GM18868 (cell line): ENCODE results near the gene GFRA4.

Source experiments
- ATAC-seq: cut with Tn5 transposase; IDR thresholded peaks from one replicate; pipeline ENCODE4 v1.9.1; 2021; ENCODE audit warnings: mild to moderate bottlenecking, moderate library complexity; ENCODE audit not compliant: unreplicated experiment

GFRA4 gene, protein sequence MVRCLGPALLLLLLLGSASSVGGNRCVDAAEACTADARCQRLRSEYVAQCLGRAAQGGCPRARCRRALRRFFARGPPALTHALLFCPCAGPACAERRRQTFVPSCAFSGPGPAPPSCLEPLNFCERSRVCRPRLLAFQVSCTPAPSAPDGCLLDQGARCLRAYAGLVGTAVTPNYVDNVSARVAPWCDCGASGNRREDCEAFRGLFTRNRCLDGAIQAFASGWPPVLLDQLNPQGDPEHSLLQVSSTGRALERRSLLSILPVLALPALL

DNA sequence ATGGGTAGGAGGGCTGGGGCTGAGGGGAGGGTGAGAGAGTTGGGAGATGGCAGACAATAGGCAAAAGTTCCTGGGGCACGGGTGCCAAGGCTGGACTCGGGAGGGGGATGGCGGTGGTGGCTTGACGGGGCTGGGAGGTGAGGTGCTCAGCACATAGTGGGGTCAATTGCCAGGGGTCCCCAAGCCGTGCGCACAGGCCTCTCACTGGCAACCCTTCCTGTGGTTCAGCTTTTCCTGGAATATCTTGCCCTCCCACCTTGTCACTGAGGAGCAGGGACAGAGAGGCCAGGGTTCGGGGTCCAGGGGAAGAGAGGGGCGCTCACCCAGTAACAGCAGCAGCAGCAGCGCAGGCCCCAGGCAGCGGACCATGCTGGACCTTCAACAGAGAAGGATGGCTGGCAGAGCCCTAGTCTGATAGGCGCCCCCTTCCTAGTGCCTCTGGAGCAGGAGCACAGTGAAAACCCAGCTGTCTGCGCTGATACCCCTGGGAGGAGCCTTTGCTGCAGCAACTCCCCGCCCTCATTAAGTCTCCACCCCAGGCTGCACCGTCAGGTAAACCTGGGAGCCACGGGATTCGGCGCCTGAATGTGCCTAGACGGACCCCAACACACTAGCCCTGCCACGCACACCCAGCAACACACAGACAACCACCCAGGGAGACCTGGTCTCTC is at the start of gene GFRA4:
TSS of gene GFRA4 (minus strand) at position 369 of the 671 bp plus-strand sequence. CDS start at position 369, 0 bp downstream.
- no peak for ATAC-seq

DNA sequence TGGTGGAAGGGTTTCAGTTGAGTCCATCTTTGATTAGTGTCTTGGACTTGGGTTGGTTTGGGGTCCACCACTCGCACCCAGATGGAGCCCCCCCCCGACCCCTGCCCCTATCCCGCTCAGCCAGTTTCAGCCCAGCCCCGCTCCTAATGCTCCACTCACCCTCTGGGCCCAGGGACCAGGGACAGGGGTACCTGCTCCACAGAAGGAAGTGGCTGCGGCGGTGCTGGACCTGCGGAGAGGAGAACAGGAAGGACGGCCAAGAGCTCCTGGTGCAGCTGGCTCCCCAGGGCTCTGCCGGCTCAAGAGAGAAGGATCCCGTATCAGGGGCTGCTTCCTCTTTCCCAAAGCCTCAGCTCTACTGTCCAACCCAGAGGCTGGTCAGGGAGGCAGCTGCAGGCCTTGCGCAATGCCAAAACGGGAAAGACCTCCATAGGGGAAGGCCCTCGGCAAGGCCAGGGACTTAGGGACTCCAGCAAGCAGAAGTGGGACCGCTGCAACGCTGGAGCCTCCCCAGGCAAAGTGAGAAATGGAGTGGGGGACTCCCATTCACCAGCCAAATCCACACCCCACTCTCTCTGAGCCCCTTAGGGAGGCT is 49.2 kb upstream of the GFRA4 start, which contains the start of gene SIGLEC1:
TSS of gene SIGLEC1 (minus strand) at position 322 of the 595 bp plus-strand sequence. CDS start 5,472 bp downstream, outside the sequence.
- ATAC-seq: no peak

DNA sequence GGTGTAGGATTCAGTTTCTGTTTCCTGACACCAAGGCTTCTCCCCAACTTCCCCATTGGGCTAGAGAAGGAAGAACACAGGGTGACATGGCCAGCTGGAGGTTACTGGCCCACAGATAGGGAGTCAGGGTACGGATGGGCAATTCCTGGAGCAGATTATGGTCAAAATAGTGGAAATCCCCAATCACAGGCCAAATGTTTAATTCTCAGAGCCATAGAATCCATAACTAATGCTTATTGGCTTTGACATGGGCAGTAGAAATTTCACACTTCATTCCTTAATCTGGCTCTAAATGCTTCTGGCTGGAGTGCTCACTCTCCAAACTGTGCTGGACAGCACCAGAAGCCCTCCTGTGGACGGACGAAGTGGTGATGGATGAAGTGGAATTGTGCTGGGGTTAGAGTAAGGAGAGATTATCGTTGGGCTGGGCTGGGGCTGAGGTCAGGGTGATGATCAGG is 48.3 kb upstream of the GFRA4 start:
- no peak for ATAC-seq

DNA sequence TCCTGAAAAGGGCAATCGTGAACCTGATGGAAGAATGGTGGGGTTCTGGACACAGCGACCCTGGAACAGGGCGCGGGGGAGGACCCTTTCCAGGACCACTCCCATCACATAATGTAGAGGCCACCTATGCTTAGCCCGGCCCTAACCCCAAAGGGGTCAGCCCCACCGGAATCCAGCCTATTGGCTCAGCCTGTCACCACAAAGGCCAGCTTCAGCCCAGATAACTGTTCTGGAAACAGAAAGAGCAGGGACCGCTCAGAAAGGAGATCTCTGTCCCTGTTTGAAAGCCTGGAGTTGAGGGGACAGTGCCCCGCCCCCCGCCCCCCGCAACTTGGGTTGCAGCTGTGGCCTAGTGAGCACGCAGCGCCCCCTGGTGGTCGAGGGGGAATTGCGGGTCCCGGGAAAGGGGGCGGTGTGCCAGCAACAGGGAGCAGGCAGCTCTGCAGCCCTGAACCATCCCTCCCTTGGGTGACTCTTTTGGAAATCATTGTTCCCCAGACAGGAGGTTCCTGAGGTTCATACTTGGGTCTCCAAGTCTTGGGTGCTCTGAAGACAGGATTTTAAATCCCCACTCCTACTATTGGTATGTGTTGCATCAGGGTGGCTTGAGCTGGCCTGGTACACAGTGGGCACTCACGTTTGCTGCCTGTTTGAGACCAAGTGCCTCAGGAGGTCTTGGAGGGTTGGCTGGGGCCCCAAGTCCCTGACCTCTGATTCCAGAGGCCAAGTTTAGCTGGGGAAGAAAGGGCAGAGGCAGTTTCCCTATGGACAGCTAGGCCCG is 47.7 kb upstream of the GFRA4 start:
- no peak for ATAC-seq

DNA sequence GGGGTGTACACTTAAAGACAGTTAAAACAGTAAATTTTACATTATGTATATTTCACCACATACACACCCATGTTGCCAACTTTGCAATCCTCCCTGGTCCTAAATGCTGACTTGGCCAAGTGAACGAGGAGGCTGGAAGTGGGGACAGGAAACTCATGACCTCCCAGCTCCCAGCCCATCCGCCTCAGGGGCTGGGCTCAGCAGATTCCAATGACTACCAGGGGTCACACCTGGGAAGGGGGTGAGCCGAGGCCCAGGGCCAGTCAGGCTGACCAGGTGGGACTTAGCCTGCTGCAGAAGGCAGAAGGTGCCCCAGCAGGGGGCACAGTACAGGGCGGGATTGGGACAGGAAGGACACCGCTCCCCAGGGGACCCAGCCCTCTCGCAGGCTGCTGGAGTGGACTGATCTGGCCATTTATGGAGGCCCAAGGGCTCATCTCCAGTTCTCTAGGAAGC is 46.8 kb upstream of the GFRA4 start:
- no peak for ATAC-seq

DNA sequence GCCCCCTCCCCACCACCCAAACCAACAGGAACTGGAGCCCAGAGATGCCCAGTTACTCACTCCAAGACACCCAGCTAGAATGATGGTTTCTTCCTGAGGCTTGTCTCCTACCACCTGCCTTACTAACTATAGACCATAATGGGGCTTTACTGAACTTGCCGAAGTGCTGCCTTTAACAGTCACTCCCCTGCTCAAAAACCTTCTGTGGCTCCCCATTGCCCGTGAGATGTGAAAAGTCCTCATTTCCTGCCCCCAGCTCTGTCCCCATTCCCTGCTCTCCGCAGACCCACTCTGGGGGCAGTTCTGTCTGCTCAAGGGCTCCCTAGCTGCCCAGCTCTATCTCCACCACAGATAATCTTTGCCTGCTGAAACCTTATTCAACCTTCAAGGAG is 44.3 kb upstream of the GFRA4 start:
- no peak for ATAC-seq

DNA sequence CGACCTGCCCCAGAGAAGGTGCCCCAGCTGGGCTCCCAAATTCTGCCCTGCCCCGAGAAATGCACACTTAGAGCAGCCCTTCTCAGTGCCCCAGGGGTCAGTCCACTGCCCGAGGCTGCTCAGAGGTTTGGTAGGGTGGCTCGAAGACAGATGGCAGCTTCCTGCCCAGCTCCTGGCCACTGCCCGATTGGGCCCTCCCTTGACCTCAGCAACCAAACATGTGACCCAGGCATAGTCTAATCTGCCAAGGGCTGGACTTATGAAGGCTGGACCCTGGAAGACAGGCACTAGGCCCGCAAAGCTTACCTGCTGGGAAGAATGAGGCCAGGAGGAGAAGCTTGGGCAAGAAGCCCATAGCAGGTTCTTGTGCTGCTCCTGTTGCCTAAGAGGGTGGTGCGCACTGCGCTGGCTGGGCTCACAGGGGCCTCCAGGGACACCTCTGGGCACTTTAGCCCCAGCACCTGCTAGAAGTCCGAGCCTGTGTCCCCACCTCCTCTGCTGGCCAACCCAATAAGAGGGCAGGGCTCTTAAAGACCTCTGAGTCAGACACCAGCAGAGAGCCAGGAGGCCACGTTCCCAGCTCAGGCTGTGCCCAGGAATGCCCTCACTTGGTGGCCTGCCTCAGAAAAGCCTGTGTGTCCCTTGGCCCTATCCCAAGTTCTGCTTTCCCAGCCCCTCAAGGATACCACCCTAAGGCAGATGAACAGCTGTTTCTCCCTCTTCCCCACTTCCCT is 43.7 kb upstream of the GFRA4 start:
- no peak for ATAC-seq

DNA sequence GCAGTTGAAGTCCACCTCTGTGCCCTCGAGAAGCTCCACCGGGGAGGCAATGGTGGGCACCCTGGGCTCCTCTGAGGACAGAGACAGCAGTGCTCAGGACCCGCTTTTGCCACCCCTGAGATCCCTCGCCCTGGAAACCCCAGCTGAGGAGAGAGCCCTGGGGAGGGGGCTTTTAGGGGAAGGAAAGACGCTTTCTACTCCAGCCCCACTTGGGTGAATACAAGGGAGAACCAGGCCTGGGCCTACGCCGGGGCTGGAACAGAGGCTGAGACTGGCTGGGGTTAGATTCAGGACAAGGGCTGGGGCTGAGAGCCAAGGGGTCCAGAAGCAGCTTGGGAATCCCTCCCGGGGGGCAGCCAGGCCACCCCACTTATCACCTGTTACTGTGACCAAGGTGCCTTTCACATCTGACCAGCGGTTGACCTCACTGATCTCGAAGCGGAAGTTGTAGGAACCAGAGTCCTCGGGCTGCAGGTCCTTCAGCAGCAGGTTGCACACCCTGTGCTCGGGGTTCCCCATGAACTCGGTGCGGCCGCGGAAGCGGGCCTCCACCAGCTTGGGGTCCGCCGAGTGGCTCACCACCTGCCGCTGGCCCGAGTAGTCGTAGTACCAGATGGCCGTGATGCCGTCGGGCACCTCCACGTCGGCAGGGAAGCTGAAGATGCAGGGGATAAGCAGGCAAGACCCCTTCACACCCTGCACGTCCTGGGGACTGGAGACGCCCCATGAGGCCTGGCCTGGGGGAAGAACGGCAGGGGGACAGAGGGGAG is 43.0 kb upstream of the GFRA4 start:
- ATAC-seq: no peak

DNA sequence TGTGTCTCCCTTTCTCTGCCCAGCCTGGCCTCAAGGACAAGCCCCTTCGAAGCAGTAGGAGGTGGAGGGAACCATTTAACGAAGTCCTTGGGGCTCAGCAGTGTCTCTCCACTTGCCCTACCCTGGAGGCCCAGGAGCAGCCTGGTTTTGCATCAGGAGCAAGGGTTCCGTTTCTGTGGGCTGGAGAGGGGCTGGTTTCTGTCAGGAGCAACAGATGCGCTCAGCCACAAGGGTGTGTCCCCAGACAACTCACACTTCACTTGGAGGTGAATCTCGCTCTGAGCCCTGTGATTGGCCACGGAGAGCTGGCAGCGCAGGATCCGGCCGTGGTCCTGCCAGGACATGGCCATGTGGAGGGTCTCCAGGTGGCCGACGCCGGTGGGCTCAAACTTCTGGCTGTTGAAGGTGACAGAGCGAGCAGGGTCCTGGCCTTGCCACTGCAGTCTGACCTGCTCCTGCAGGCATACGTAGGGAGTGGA is 42.3 kb upstream of the GFRA4 start:
- no peak for ATAC-seq

DNA sequence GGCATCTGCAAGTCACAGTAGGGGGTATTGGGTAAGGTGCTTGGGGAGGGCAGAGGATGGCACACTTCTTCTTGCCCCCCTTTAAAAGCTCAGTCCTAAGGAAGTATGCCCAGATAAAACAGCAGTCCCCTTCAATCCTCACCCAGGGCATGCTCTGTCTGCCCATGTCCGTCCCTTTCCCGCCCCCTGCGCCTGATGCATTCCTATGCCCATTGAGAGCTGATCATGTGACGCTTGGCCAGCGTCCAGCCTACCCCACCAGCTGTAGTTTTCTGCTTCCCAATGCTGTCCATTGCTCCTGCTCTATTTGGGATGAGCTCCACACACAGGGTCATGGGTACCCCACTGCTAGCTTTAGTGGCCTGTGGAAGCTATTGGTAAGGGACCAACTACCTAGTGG is 40.9 kb upstream of the GFRA4 start:
- ATAC-seq: no peak

DNA sequence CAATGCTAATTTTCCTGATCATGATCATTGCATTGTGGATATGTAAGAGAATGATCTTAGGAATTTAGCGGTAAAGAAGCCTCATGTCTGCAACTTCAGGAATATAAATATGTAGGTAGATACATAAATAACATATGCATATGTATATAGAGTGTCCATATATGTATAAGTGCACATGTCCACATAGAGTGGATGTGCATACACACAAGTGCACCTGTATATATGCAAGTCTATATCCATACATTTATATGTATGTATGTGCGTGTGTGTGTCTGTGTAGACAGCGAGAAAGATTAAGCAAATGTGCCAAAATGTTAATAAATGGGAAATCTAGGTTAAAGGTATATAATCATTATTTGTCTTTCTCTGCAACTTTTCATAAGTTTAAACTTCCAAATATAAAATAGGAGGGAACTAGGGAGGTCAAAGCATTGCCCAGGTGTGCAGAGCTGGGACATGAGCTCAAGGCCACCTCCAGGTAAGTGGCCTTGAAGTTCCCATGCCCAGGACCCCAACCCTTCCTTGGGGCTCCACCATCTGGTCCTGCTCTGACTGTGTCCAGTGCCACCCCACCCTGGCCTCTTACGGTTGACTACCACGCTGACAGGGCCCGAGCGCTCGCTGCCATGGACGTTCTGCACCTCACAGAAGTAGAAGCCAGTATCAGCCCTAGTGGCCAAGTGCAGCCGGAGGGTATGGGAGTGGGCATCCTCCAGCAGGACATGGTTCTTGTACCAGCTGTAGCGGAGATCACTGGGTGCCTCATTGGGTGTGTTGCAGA is 39.6 kb upstream of the GFRA4 start:
- no peak for ATAC-seq

DNA sequence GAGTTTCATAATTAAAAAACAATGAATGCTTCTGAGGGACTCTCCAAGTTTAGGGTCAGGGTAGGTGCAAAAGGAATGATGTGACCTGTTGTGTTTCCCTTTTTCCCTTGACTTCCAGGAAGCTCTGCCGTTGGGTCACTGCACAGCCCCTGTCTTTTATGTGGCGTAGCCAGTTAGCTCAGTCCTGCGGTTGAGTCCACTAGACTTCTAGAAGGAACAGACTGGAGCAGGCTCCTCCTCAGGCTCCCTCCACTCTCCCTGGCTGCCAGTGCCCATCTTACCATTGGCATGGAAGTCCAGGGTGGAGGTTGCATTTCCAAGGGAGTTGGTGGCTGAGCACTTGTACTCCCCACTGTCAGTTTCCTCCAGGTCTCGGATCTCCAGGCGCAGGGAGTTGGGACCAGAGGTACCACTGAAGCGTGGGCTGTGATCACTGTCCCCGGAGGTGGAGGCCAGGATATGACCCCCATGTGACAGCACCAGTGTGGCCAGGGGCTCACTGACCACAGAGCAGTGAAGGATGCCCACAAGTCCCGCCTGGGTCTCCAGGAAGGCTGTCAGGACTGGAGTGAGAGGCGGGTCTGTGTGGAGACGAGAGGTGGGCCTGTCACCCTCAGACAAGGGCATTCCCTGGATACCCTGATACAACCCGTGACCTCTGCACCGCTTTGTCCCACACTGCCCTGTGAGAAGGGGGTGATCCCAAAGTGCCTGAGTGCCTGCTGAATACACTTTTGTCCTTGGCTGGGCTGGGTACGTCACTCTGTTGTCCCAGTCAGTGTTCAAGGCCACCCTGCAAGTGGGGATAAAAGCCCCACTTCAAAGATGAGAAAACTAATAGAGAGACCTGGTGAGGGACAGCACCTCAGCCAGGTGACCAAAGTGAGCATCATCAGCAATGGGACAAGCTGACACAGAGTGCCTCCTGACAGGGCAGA is 38.1 kb upstream of the GFRA4 start:
- ATAC-seq: no peak

DNA sequence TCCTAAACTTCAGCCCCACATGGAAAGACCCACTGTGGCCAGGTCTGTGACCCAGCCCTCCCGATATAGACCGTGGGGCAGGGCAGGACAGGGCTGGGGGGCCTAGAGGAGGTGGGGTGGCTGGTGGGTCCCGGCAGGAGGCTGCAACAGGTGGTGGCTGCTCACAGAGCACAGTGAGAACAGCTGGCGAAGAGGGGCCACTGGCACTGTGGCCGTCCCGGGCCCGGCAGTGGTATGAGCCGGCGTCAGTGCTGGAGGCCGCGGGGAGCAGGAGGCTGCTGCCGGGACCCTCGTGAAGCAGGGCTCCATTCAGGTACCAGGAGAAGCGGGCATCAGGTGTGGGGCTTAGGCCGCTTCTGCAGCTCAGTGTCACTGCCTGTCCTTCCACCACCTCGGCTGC is 35.8 kb upstream of the GFRA4 start:
- no peak for ATAC-seq

DNA sequence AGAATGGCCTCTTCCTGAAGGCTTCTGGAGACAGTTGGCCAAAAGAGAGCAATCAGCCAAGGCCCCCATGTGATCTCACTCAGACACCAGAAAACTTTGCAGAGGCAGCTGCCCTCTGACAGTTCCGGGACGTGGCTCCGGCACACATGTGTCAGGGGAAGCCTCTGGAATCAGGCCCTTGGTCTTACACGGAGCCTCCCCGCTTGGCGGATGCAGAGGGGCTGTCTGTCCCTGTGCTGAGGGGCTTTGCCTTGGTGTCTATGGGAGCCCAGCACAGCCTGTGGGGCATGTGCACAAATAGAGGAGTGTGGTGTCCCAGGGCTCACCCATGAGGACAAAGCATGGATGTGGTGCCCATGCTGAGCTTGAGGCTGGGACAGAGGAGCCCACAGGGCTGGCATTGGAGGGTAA is 35.4 kb upstream of the GFRA4 start:
- ATAC-seq: no peak

DNA sequence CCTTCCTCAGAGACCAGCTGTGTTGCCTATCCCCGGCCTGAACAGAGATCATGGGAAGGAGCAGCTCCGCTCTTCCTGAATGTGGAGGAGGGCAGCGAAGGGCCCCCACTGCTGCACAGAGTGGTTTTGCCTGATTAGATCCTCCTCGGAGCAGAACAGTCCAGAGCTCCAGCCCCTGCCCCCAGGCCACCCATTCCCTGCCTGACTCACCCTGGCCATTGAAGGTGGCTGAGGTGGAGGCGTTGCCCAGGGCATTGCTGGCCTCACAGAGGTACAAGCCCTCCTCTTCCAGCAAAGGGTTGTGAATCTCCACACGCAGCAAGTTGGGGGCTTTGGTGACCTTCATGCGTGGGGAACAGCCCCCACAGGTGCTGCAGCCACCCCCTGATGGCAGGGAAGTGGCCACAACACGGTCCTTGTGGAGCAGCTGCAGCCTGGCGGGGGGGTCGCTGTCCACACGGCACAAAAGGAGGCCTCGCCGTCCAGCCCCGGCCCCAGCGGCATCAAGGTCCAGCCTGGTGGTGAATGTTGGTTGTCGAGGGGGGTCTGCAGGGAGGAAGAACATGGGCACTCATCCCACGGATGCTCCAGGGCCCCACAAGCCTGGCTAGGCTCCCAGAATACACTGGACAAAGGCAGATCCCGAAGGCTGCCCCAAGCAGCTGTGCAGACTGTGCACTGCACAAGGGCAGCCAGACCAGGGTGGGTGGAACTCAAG is 34.5 kb upstream of the GFRA4 start:
- no peak for ATAC-seq

DNA sequence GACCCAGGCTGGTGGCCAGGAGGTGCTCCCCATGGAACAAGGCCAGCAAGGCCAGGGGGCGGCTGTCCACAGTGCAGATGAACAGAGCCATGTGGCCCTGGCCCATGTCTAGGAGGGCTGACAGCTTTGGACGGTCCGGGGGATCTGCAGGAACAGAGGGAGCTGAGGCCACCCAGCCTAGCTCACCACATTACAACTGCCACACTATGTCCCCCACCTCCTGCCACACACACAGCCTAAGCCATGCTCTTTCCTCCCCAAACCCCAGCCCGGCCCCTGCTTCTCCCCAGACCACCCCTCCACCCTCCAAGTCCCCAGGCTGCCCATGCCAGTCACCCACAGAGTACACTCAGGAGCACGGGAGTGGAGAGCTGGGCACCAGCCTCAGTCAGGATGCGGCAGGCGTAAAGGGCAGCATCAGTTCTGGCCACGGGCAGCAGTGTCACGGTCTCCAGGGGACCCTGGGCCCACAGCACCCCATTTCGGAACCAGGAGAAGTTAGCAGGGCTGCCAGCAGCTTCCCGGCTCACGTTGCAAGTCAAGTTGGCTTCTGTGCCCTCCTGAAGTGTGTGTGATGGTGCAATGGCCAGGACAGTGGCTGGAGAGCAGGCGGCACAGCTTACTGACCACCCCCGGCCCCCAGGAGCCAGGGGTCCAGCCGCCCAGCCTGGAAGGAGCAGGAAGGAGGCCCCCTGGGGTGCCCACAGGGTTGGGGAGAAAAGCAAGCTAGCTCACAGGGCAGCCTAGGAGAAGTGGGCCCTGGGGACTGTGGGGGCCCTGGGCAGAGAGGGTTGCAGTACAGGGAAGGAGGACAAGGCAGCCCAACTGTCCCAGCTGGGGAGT is 33.8 kb upstream of the GFRA4 start:
- no peak for ATAC-seq
